Activated CD4-positive, CD25-positive, alpha-beta regulatory T cell treated with anti-CD3 and anti-CD28 coated beads, Interleukin-2, amount 50 U/mL, for 72 hours (primary cell): ENCODE data around the gene BBX.

ENCODE experiments used
- DNase-seq: peaks from one replicate; pipeline ENCODE4 v3.0.0; 2021

Gene BBX

DNA sequence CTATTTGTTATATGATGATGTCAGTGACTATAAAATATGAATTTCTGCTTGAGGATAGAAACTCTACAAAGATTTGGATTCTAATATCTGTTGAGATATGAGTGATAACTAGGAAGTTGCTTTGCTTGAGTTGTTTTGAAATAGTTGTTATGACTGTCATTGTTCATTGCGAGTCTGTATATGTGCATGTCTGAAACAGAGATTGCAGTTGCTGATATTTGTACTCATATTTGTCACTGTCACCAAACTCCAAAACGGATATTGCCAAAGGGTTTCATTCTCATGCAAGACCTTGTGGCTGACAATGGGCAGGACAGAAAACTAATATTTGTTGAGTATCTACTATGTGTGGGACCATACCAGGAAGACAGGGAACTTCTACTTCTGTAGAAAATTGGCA lies 327.9 kb downstream of the BBX start:
- no peak for DNase-seq

DNA sequence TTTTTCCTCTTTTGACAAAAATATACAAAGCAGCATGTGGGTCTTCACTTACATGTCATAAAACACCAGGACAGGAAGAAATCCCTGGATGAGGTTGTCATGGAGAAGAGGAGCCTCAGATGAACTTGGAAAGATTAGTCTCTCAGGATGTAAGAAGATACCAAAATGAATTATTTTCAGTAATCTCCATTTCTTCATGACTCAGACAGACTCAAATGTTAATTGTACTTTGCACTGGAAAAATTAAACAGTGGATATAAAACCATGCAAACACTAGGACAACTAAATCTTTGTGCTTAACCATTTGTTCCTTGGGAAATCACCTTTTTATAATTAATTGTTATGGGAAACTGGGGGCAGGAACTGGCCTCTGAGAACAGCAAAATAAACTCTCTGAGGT lies 331.1 kb downstream of the BBX start:
- DNase-seq: no peak

DNA sequence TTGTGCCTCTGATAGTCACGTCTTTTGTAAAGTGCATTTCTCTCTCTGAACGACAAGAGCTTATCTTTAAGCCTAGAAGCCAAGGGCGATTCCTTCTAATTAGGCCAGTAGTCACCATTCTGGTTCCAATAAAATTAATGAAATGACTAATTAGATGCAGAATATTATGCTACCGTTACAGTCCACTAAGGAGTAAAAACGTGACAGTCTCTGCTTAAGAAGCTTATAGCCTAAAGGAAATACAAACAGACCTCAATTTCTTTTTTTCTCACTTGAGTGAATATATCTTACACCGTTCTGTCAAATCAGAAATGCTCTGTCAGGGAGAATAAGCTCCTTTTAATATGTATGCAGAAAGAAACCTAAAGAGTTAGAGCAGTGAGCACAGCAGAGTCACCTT lies 332.0 kb downstream of the BBX start:
- DNase-seq: no peak

DNA sequence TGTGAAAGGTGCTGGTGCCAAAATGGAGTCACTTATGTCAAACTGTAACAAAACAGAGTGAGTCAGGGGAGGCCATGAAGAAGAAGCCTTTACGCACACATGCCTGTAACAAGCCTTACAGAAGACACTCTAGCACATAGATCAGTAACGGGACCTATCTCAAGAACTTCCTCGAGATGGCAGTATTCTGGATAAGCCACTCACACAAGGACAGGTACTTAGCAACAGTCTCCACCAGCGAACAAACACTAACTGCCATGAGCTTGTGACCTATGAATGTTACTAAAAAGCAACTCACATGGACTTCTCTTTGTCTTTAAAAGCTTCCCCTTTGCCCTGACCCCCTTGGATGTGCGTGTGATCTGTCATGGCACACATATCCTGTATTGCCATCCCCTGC lies 332.9 kb downstream of the BBX start:
- no peak for DNase-seq

DNA sequence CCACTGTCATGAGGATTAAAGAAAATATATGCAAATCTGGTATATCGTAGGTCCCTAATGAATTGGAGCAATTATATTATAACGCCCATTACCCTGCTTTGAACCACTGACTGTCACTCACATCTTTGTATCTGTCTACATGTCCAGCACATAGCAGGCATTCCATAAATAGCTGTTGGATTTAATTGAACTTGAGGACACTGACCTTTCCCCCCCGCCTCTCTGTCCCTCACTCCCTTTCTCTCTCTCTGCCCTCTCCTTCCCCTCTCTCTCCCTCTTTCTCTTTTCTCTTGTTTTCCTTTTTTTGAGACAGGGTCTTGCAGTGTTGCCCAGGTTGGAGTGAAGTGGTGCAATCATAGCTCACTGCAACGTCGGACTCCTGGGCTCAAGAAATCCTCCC lies 335.1 kb downstream of the BBX start:
- DNase-seq: no peak

DNA sequence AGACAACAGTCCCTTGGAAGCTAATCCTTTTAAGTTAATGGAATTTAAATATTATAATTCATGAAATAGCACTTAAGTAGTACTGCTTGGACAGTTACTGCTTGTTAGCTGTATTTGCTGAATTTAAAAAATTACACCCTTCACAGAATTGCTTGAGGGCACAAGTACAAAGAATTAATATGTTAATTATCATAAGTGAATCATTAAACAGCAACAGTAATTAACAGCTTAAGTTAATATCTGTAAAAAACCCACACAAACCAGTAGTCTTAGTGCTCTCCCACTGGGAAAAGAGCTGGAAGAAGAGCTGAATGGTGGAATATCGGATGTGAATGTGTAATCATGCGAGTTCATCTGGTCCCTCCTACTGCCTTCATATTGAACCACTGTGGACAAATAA lies 336.1 kb downstream of the BBX start:
- no peak for DNase-seq
